WI38 (cell line): Measurements from ENCODE around the gene GFPT2.

Experiments used
- H3K4me3 ChIP-seq: 2 replicates; pipeline ENCODE4 v1.5.1; 2011; ENCODE audit warnings: low read depth, mild to moderate bottlenecking, control low read depth, low read length
- CTCF ChIP-seq: IDR thresholded peaks from 2 replicates; pipeline ENCODE4 v1.5.1; 2012; ENCODE audit warnings: low read depth, mild to moderate bottlenecking, control low read depth, low read length

GFPT2 gene

GRCh38 chr5:180332861-180333260 lies 20.3 kb downstream of the GFPT2 start:
- TF ChIP-seq CTCF: no peak
- no peak overlapping the region for H3K4me3 ChIP-seq

GRCh38 chr5:180332051-180332517 lies 21.1 kb downstream of the GFPT2 start:
- TF ChIP-seq CTCF: no peak
- H3K4me3 ChIP-seq: no peak overlapping the region

- TF ChIP-seq CTCF: no peak
- no peak overlapping the region for H3K4me3 ChIP-seq
These were observed 21.5 kb downstream of the GFPT2 start for GRCh38 chr5:180331647-180331950.

- H3K4me3 ChIP-seq: peak overlapping the region; percentile 31
- no peak for TF ChIP-seq CTCF
These were observed 22.1 kb downstream of the GFPT2 start for GRCh38 chr5:180330810-180331646.

GRCh38 chr5:180330270-180330648 lies 22.9 kb downstream of the GFPT2 start:
- no peak for TF ChIP-seq CTCF
- H3K4me3 ChIP-seq: no peak overlapping the region

- no peak for TF ChIP-seq CTCF
- H3K4me3 ChIP-seq: no peak overlapping the region
These were observed 23.4 kb downstream of the GFPT2 start for GRCh38 chr5:180329606-180330269.

GRCh38 chr5:180329138-180329435 lies 24.0 kb downstream of the GFPT2 start:
- TF ChIP-seq CTCF: no peak
- no peak overlapping the region for H3K4me3 ChIP-seq
